Suprapubic skin (tissue), 4 donors: Measurements from ENCODE around the gene BTN1A1. TPM values are rescaled to one million over a fixed set of nuclear protein-coding genes. Genes with fewer than 3 reads are reported as not detected.

ENCODE experiments used
- DNase-seq, 2 donors: peaks; one replicate each; pipeline ENCODE4 v3.0.0-alpha.2; 2019; ENCODE audit warnings: low spot score in 2 of 2
- H3K27ac ChIP-seq: fragments of 200-600 bp; sonication (generic); one replicate; pipeline ENCODE4 v1.5.1; 2019
- H3K27me3 ChIP-seq: fragments of 200-600 bp; sonication (generic); one replicate; pipeline ENCODE4 v1.5.1; 2019
- H3K36me3 ChIP-seq: fragments of 200-600 bp; sonication (generic); one replicate; pipeline ENCODE4 v1.5.1; 2019
- H3K4me1 ChIP-seq: fragments of 200-600 bp; sonication (generic); one replicate; pipeline ENCODE4 v1.5.1; 2019
- H3K4me3 ChIP-seq: fragments of 200-600 bp; sonication (generic); one replicate; pipeline ENCODE4 v1.5.1; 2019; ENCODE audit warnings: mild to moderate bottlenecking
- H3K9me3 ChIP-seq: fragments of 200-600 bp; sonication (generic); one replicate; pipeline ENCODE4 v1.5.1; 2019
- EP300 ChIP-seq: sonication (generic); formaldehyde crosslinking; IDR thresholded peaks from one replicate; pipeline ENCODE4 v1.6.1; 2017; ENCODE audit warnings: antibody characterized with exemption
- POLR2A ChIP-seq, 2 donors: fragments of 450-650 bp; IDR thresholded peaks; one replicate each; pipeline ENCODE4 v1.6.1; 2017; ENCODE audit warnings: antibody characterized with exemption in 2 of 2, mild to moderate bottlenecking in 2 of 2, moderate library complexity in 2 of 2
- POLR2AphosphoS5 ChIP-seq, 3 donors: sonication (generic); formaldehyde crosslinking; IDR thresholded peaks; one replicate each; pipeline ENCODE4 v1.6.1; 2017; ENCODE audit warnings: antibody characterized with exemption in 3 of 3
- WGBS: methylation state at CpG from one replicate; pipeline ENCODE4 v1.1.5; 2018; 5-methylcytosine and 5-hydroxymethylcytosine counted together
- total RNA-seq, 4 donors: library from RNA; depleted of rRNA; stranded (reverse); fragments of >200 nt; gene quantifications; one replicate each; pipeline ENCODE4 v1.1.0, GENCODE V29; 2016
- TF ChIP-seq, protein P1 (sequence below), 2 donors: fragments of 200-600 bp in 1 of 2; fragments of 450-650 bp in 1 of 2; sonication (generic) in 1 of 2; IDR thresholded peaks; one replicate each; pipeline ENCODE4 v1.5.1; 2016 to 2019; ENCODE audit warnings: antibody characterized with exemption in 2 of 2, mild to moderate bottlenecking in 1 of 2, moderate library complexity in 1 of 2

BTN1A1 gene
- total RNA-seq, 4 donors from 2014 or later: not detected

- Histone ChIP-seq H3K27ac (no peak overlapping the region), H3K27me3 (no peaks in the 10 kb centered on the region), H3K4me1 (no peaks in the 10 kb centered on the region), H3K4me3 (no peak overlapping the region), H3K36me3 (no peaks in the 10 kb centered on the region), H3K9me3 (no peaks in the 10 kb centered on the region)
- DNase-seq: no peak
- TF ChIP-seq POLR2A (IDR thresholded peaks at IDR 0.05) (no peak), POLR2AphosphoS5 (IDR thresholded peaks at IDR 0.05) (no peak)
- TF ChIP-seq, protein P1, sequence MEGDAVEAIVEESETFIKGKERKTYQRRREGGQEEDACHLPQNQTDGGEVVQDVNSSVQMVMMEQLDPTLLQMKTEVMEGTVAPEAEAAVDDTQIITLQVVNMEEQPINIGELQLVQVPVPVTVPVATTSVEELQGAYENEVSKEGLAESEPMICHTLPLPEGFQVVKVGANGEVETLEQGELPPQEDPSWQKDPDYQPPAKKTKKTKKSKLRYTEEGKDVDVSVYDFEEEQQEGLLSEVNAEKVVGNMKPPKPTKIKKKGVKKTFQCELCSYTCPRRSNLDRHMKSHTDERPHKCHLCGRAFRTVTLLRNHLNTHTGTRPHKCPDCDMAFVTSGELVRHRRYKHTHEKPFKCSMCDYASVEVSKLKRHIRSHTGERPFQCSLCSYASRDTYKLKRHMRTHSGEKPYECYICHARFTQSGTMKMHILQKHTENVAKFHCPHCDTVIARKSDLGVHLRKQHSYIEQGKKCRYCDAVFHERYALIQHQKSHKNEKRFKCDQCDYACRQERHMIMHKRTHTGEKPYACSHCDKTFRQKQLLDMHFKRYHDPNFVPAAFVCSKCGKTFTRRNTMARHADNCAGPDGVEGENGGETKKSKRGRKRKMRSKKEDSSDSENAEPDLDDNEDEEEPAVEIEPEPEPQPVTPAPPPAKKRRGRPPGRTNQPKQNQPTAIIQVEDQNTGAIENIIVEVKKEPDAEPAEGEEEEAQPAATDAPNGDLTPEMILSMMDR (IDR thresholded peaks at IDR 0.05): no peak
- WGBS: 86% methylated on average over 5 of the region's 5 CpGs
Observed at GRCh38 chr6:26491604-26492003, 8.5 kb upstream of the BTN1A1 start.

DNA sequence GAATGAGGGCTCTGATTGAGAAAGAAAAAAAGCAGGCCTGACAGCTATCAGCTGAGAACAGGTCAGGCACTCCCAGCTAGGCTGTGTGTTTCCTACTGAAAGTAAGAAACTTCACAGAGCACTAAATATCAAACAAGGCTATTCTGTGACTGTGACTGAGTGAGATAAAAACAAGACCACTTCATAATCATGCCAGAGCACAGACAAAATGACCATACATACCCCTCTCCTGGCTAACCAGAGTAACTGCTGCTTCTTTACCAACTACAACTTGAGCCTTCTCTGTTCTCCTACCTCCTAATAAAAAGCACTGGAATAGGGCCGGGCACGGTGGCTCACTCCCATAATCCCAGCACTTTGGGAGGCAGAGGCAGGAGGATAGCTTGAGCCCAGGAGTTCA lies 6.8 kb upstream of the BTN1A1 start:
- Histone ChIP-seq H3K27ac (no peak overlapping the region), H3K4me1 (no peaks in the 10 kb centered on the region), H3K36me3 (no peaks in the 10 kb centered on the region), H3K27me3 (no peaks in the 10 kb centered on the region), H3K4me3 (no peak overlapping the region), H3K9me3 (no peaks in the 10 kb centered on the region)
- no peak for TF ChIP-seq POLR2A (IDR thresholded peaks at IDR 0.05)
- TF ChIP-seq POLR2AphosphoS5 (IDR thresholded peaks at IDR 0.05): no peak
- TF ChIP-seq, protein P1 (IDR thresholded peaks at IDR 0.05): no peak
- no peak for TF ChIP-seq EP300
- no peak for DNase-seq
- 91% methylated on average over 2 of the region's 2 CpGs for WGBS

DNA sequence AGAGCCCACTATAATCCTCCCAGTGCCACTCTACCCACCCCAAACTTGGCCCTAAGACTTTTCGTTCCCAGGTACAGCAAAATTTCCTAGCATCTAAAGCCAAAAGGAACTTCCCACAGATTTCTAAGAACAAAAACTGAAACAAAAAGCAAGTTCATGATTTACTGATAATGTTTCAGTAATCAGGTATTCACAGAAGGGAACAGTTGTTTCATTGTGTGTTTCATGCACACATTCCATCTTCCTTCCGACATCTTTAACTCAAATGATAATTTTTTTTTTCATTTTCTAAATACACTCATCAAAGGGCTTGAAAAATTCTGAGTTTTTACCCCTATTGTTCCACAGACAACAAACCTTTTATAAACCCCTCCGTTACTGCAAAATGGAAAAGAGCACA lies 6.0 kb upstream of the BTN1A1 start:
- no peaks in the 10 kb centered on the region for H3K9me3 ChIP-seq
- H3K27me3 ChIP-seq: no peaks in the 10 kb centered on the region
- no peak overlapping the region for H3K4me3 ChIP-seq
- TF ChIP-seq EP300 (no peak), POLR2A (IDR thresholded peaks at IDR 0.05) (no peak), POLR2AphosphoS5 (IDR thresholded peaks at IDR 0.05) (no peak)
- TF ChIP-seq, protein P1 (IDR thresholded peaks at IDR 0.05): no peak
- no peaks in the 10 kb centered on the region for H3K36me3 ChIP-seq
- H3K4me1 ChIP-seq: no peaks in the 10 kb centered on the region
- no peak overlapping the region for H3K27ac ChIP-seq
- no peak for DNase-seq
- WGBS: 89% methylated on average over 3 of the region's 3 CpGs

DNA sequence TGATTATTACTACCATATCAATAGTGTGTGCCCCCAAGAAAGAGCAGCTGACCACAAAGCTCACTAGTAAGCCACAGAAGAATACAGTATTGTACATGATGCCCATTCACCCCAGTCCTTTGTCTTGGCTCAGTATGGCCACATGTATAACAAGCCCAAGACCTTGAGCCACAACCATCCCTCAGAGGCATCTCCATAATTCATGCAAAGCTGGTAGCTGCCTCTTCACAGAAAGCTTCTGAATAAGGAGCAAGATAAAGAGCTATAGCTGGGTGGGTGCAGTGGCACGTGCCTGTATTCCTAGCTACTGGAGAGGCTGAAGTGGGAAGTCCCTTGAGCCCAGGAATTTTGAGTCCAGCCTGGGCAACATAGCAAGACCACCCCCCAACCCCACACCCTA lies 4.8 kb upstream of the BTN1A1 start:
- H3K27ac ChIP-seq: no peak overlapping the region
- TF ChIP-seq POLR2A (IDR thresholded peaks at IDR 0.05) (no peak), POLR2AphosphoS5 (IDR thresholded peaks at IDR 0.05) (no peak), EP300 (no peak)
- TF ChIP-seq, protein P1 (IDR thresholded peaks at IDR 0.05): no peak
- DNase-seq: no peak
- H3K36me3 ChIP-seq: no peaks in the 10 kb centered on the region
- no peaks in the 10 kb centered on the region for H3K9me3 ChIP-seq
- H3K4me1 ChIP-seq: no peaks in the 10 kb centered on the region
- WGBS: 67% methylated on average over 1 of the region's 1 CpG
- H3K27me3 ChIP-seq: no peaks in the 10 kb centered on the region
- H3K4me3 ChIP-seq: no peak overlapping the region

- no peaks in the 10 kb centered on the region for H3K9me3 ChIP-seq
- H3K27me3 ChIP-seq: peaks cover 22% of the 10 kb centered on the region
- 82% methylated on average over 4 of the region's 4 CpGs for WGBS
- no peak overlapping the region for H3K4me3 ChIP-seq
- no peak for TF ChIP-seq EP300
- TF ChIP-seq POLR2AphosphoS5 (IDR thresholded peaks at IDR 0.05): no peak
- TF ChIP-seq, protein P1 (IDR thresholded peaks at IDR 0.05): no peak
- TF ChIP-seq POLR2A (IDR thresholded peaks at IDR 0.05): no peak
- no peaks in the 10 kb centered on the region for H3K36me3 ChIP-seq
- H3K27ac ChIP-seq: no peak overlapping the region
- H3K4me1 ChIP-seq: peaks cover 12% of the 10 kb centered on the region
- DNase-seq: no peak
Observed at GRCh38 chr6:26497610-26498009, 2.5 kb upstream of the BTN1A1 start.
